SU-DHL-6 (cell line): ENCODE data around the gene CFAP141.
A peak's percentile ranks its signal among the peaks of the same experiment; 100 is the strongest.

Experiments used
- H2AFZ ChIP-seq: fragments of 200-600 bp; sonication (generic); 2 replicates; pipeline ENCODE4 v1.6.1; 2014; ENCODE audit warnings: low read depth, mild to moderate bottlenecking, moderate library complexity, mixed read lengths, antibody characterized with exemption, low read length; ENCODE audit not compliant: severe bottlenecking
- H3F3A ChIP-seq: fragments of 200-600 bp; shearing (Covaris generic); 2 replicates; pipeline ENCODE4 v1.6.0; 2016; ENCODE audit warnings: antibody characterized with exemption, mild to moderate bottlenecking; ENCODE audit not compliant: insufficient read depth
- H3K27ac ChIP-seq: fragments of 200-600 bp; sonication (generic); 2 replicates; pipeline ENCODE4 v1.5.1; 2016; ENCODE audit warnings: low read depth, mild to moderate bottlenecking, low read length, moderate library complexity, mixed read lengths
- H3K27me3 ChIP-seq: fragments of 200-600 bp; sonication (generic), shearing (Covaris generic); 2 replicates; pipeline ENCODE4 v1.6.0; 2014; ENCODE audit warnings: mild to moderate bottlenecking, low read length
- H3K36me3 ChIP-seq: fragments of 200-600 bp; sonication (generic); 2 replicates; pipeline ENCODE4 v1.6.1; 2014; ENCODE audit warnings: mild to moderate bottlenecking, low read length, mixed read lengths
- H3K4me2 ChIP-seq: fragments of 300-600, 200-600 bp; shearing (Covaris generic), sonication (generic); 2 replicates; pipeline ENCODE4 v1.6.0; 2014; ENCODE audit warnings: low read length, low read depth, mild to moderate bottlenecking; ENCODE audit not compliant: poor library complexity, severe bottlenecking
- H3K4me3 ChIP-seq: fragments of 200-600 bp; sonication (generic); 2 replicates; pipeline ENCODE4 v1.5.1; 2014; ENCODE audit warnings: antibody characterized with exemption, low read length, mild to moderate bottlenecking, mixed read lengths; ENCODE audit not compliant: insufficient read depth, poor library complexity, severe bottlenecking
- H3K79me2 ChIP-seq: fragments of 200-600 bp; sonication (generic); 2 replicates; pipeline ENCODE4 v1.6.1; 2014; ENCODE audit warnings: mild to moderate bottlenecking, low read length, moderate library complexity; ENCODE audit not compliant: insufficient read depth
- H3K9ac ChIP-seq: fragments of 200-600 bp; sonication (generic); 2 replicates; pipeline ENCODE4 v1.7.0; 2014; ENCODE audit warnings: mild to moderate bottlenecking, low read length
- H3K9me2 ChIP-seq: fragments of 200-600 bp; sonication (generic); replicated peaks from 2 replicates; pipeline ENCODE4 v1.6.1; 2014; ENCODE audit warnings: low read length; ENCODE audit not compliant: insufficient read depth
- H3K9me3 ChIP-seq: fragments of 200-600 bp; sonication (generic); 2 replicates; pipeline ENCODE4 v1.6.1; 2014; ENCODE audit warnings: low read length, mixed read lengths; ENCODE audit not compliant: insufficient read depth
- H4K20me1 ChIP-seq: fragments of 200-600 bp; sonication (generic); 2 replicates; pipeline ENCODE4 v1.6.1; 2014; ENCODE audit warnings: low read depth, mild to moderate bottlenecking, antibody characterized with exemption, low read length, moderate library complexity, mixed read lengths
- CTCF ChIP-seq: fragments of 200-600 bp; sonication (generic); IDR thresholded peaks from one replicate; pipeline ENCODE4 v1.5.1; 2017; ENCODE audit warnings: antibody characterized with exemption, mild to moderate bottlenecking, low read length, moderate library complexity; ENCODE audit not compliant: insufficient read depth, poor library complexity, severe bottlenecking
- EZH2phosphoT487 ChIP-seq: fragments of 200-600 bp; sonication (generic), shearing (Covaris generic); conservative IDR thresholded peaks from 2 replicates; pipeline ENCODE4 v1.6.1; 2018; ENCODE audit warnings: mild to moderate bottlenecking, antibody characterized with exemption, low read length, moderate library complexity, mixed read lengths

The CFAP141 gene

GRCh38 chr1:154199563-154199879, 6.6 kb downstream of the CFAP141 start:
- no peaks in the 10 kb centered on the region for H3K36me3 ChIP-seq
- H3K79me2 ChIP-seq: no peaks in the 10 kb centered on the region
- H3K27ac ChIP-seq: no peak overlapping the region
- no peaks in the 10 kb centered on the region for H3K27me3 ChIP-seq
- TF ChIP-seq EZH2phosphoT487: no peak
- TF ChIP-seq CTCF: no peak
- H3K4me3 ChIP-seq: no peak overlapping the region
- 0 out of 2 replicates have a peak, but pooled peaks cover 4% of the 10 kb centered on the region for H3F3A ChIP-seq
- no peak overlapping the region for H3K4me2 ChIP-seq
- no peak overlapping the region for H3K9ac ChIP-seq
- no peaks in the 10 kb centered on the region for H4K20me1 ChIP-seq
- H3K9me3 ChIP-seq: no peaks in the 10 kb centered on the region
- peak overlapping the region; percentile 42 for H2AFZ ChIP-seq
- H3K9me2 ChIP-seq: no peaks in the 10 kb centered on the region

- Histone ChIP-seq H3K27me3 (no peaks in the 10 kb centered on the region), H2AFZ (peak overlapping the region; percentile 42), H3K4me2 (peak overlapping the region; percentile 9), H4K20me1 (no peaks in the 10 kb centered on the region), H3F3A (no peaks in the 10 kb centered on the region), H3K9me2 (no peaks in the 10 kb centered on the region), H3K36me3 (no peaks in the 10 kb centered on the region), H3K4me3 (no peak overlapping the region), H3K9me3 (no peaks in the 10 kb centered on the region), H3K27ac (no peak overlapping the region), H3K79me2 (no peaks in the 10 kb centered on the region), H3K9ac (no peak overlapping the region)
- no peak for TF ChIP-seq EZH2phosphoT487
- peak; percentile 66 for TF ChIP-seq CTCF
These were observed 7.2 kb downstream of the CFAP141 start for GRCh38 chr1:154198756-154199562.

- no peaks in the 10 kb centered on the region for H4K20me1 ChIP-seq
- H3K9me3 ChIP-seq: no peaks in the 10 kb centered on the region
These were observed 12.3 kb downstream of the CFAP141 start for GRCh38 chr1:154193821-154194220.

More at GRCh38 chr1:154193821-154194220, 12.3 kb downstream of the CFAP141 start:
- Histone ChIP-seq H3K9me2 (no peaks in the 10 kb centered on the region), H3K79me2 (no peaks in the 10 kb centered on the region), H3K4me3 (no peak overlapping the region), H2AFZ (no peak overlapping the region), H3F3A (no peaks in the 10 kb centered on the region), H3K4me2 (no peak overlapping the region), H3K27me3 (no peaks in the 10 kb centered on the region), H3K9ac (no peak overlapping the region), H3K27ac (no peak overlapping the region), H3K36me3 (no peaks in the 10 kb centered on the region)
- TF ChIP-seq EZH2phosphoT487 (no peak), CTCF (no peak)
